ENCODE data around the gene R3HCC1L. TPM values are rescaled to one million over a fixed set of nuclear protein-coding genes. Genes with fewer than 3 reads are reported as not detected.

The R3HCC1L gene
- total RNA-seq, 3 donors from 2014 or later (not counting 1 experiment from before 2014, with no cell fraction given) = 17.9 to 25.6 (median 23.3) TPM

- peaks cover 10% of the 10 kb centered on the region for H3K36me3 Mint-ChIP-seq
These were observed 79.3 kb downstream of the R3HCC1L start for GRCh38 chr10:98213740-98214139.

GRCh38 chr10:98215373-98215772 lies 80.9 kb downstream of the R3HCC1L start:
- H3K9me3 ChIP-seq (ENCODE audit: control insufficient read depth, insufficient read depth, low read length) = peaks cover 4% of the 10 kb centered on the region
- 95% methylated on average over 2 of the region's 2 CpGs for WGBS (ENCODE audit: insufficient coverage)
- Mint-ChIP-seq H3K27me3 (ENCODE audit: low read depth in 2 of 2) (no peaks in the 10 kb centered on the region), H3K4me3 (no peak overlapping the region), H3K9me3 (peaks cover 7 to 15% of the 10 kb centered on the region in 2 donors), H3K27ac (peak overlapping the region in 1 of 2 donors; percentile 14), H3K36me3 (peaks cover 13% of the 10 kb centered on the region), H3K4me1 (peaks cover 47 to 57% of the 10 kb centered on the region in 2 donors)
- intact Hi-C loops (cut with micrococcal nuclease) = no loop called here
- H3K4me3 ChIP-seq (ENCODE audit: low read length) = no peak overlapping the region
- no peaks in the 10 kb centered on the region for H3K4me1 ChIP-seq (ENCODE audit: control insufficient read depth, insufficient read depth, low read length)
- H3K27me3 ChIP-seq (ENCODE audit: control insufficient read depth, insufficient read depth, low read length) = no peaks in the 10 kb centered on the region
- no peak for TF ChIP-seq CTCF (IDR thresholded peaks at IDR 0.05)
- peaks cover 6% of the 10 kb centered on the region for H3K36me3 ChIP-seq (ENCODE audit: control insufficient read depth, insufficient read depth, low read length)
- no peak for DNase-seq
- no peak overlapping the region for H3K27ac ChIP-seq (ENCODE audit: low read length)
- ATAC-seq = no peak

More at GRCh38 chr10:98213740-98214139, 79.3 kb downstream of the R3HCC1L start:
- Histone ChIP-seq H3K36me3 (ENCODE audit: control insufficient read depth, insufficient read depth, low read length) (peaks cover 16% of the 10 kb centered on the region), H3K9me3 (ENCODE audit: control insufficient read depth, insufficient read depth, low read length) (peaks cover under 1% of the 10 kb centered on the region), H3K4me1 (ENCODE audit: control insufficient read depth, insufficient read depth, low read length) (no peaks in the 10 kb centered on the region), H3K27me3 (ENCODE audit: control insufficient read depth, insufficient read depth, low read length) (no peaks in the 10 kb centered on the region), H3K27ac (ENCODE audit: low read length) (no peak overlapping the region), H3K4me3 (ENCODE audit: low read length) (no peak overlapping the region)
- TF ChIP-seq CTCF (IDR thresholded peaks at IDR 0.05) = no peak
- intact Hi-C loops (cut with micrococcal nuclease) = no loop called here
- ATAC-seq (no peak), DNase-seq (no peak)
- Mint-ChIP-seq H3K9me3 (peaks cover 0 to 4% of the 10 kb centered on the region in 2 donors), H3K27ac (no peak overlapping the region), H3K4me3 (no peak overlapping the region), H3K27me3 (ENCODE audit: low read depth in 2 of 2) (no peaks in the 10 kb centered on the region), H3K4me1 (peaks cover 47 to 56% of the 10 kb centered on the region in 2 donors)
- WGBS (ENCODE audit: insufficient coverage) = no CpG with 5 or more reads among the region's 1 CpG

GRCh38 chr10:98217801-98218200 lies 83.3 kb downstream of the R3HCC1L start:
- peaks cover 4% of the 10 kb centered on the region for H3K9me3 ChIP-seq (ENCODE audit: control insufficient read depth, insufficient read depth, low read length)
- no peaks in the 10 kb centered on the region for H3K36me3 ChIP-seq (ENCODE audit: control insufficient read depth, insufficient read depth, low read length)
- no peak for TF ChIP-seq CTCF (IDR thresholded peaks at IDR 0.05)
- H3K27me3 ChIP-seq (ENCODE audit: control insufficient read depth, insufficient read depth, low read length) = no peaks in the 10 kb centered on the region
- Mint-ChIP-seq H3K4me1 (peaks cover 22 to 35% of the 10 kb centered on the region in 2 donors), H3K9me3 (peaks cover 7 to 15% of the 10 kb centered on the region in 2 donors), H3K27ac (peak overlapping the region; percentile 7 to 34), H3K4me3 (no peak overlapping the region), H3K27me3 (ENCODE audit: low read depth in 2 of 2) (no peaks in the 10 kb centered on the region), H3K36me3 (peaks cover 13% of the 10 kb centered on the region)
- no peak overlapping the region for H3K4me3 ChIP-seq (ENCODE audit: low read length)
- DNase-seq (no peak), ATAC-seq (no peak)
- WGBS (ENCODE audit: insufficient coverage) = no CpG with 5 or more reads among the region's 1 CpG
- no peaks in the 10 kb centered on the region for H3K4me1 ChIP-seq (ENCODE audit: control insufficient read depth, insufficient read depth, low read length)
- intact Hi-C loops (cut with micrococcal nuclease) = no loop called here
- no peak overlapping the region for H3K27ac ChIP-seq (ENCODE audit: low read length)

GRCh38 chr10:98223874-98224273 lies 89.4 kb downstream of the R3HCC1L start:
- peaks cover 2% of the 10 kb centered on the region for H3K36me3 ChIP-seq (ENCODE audit: control insufficient read depth, insufficient read depth, low read length)
- H3K27me3 ChIP-seq (ENCODE audit: control insufficient read depth, insufficient read depth, low read length) = no peaks in the 10 kb centered on the region
- intact Hi-C loops (cut with micrococcal nuclease) = no loop called here
- no peaks in the 10 kb centered on the region for H3K4me1 ChIP-seq (ENCODE audit: control insufficient read depth, insufficient read depth, low read length)
- WGBS (ENCODE audit: insufficient coverage) = 92% methylated on average over 6 of the region's 6 CpGs
- no peak for ATAC-seq
- Mint-ChIP-seq H3K27me3 (ENCODE audit: low read depth in 2 of 2) (no peaks in the 10 kb centered on the region), H3K4me3 (no peak overlapping the region), H3K9me3 (peaks cover 9 to 14% of the 10 kb centered on the region in 2 donors), H3K27ac (peak overlapping the region in 1 of 2 donors; percentile 10), H3K36me3 (peaks cover 13% of the 10 kb centered on the region), H3K4me1 (peaks cover 0 to 31% of the 10 kb centered on the region in 2 donors)
- TF ChIP-seq CTCF (IDR thresholded peaks at IDR 0.05) = no peak
- no peak for DNase-seq
- peaks cover 2% of the 10 kb centered on the region for H3K9me3 ChIP-seq (ENCODE audit: control insufficient read depth, insufficient read depth, low read length)
- no peak overlapping the region for H3K4me3 ChIP-seq (ENCODE audit: low read length)
- H3K27ac ChIP-seq (ENCODE audit: low read length) = no peak overlapping the region
